Cardiac septum (tissue), 1 donor: Measurements from ENCODE around the gene SLC12A2. TPM values are rescaled to one million over a fixed set of nuclear protein-coding genes. Genes with fewer than 3 reads are reported as not detected.

ENCODE experiments used
- DNase-seq: peaks from one replicate; pipeline ENCODE4 v3.0.0-alpha.2; 2020; ENCODE audit warnings: low spot score
- intact Hi-C: fragments of 100-400 bp; cut with DNase I; formaldehyde crosslinking; loops from one replicate; pipeline ENCODE4 v1.14.0; 2022
- total RNA-seq: library from RNA; stranded (reverse); fragmentation: NEBNext Ultra II Directional; extraction: Animal tissue kit (Norgen Biotek cat#: 25700); gene quantifications from one replicate; pipeline ENCODE4 v1.2.1, GENCODE V29; 2021
- donor health status: DM: no; HTN: no; CAD: no.

SLC12A2 gene
- total RNA-seq, 1 donor from 2014 or later: 21.6 TPM

GRCh38 chr5:128212191-128212806 is 128.7 kb downstream of the SLC12A2 start:
- intact Hi-C loops: loop anchor here (5.0 to 10.0 kb wide), 2 partner anchors 463 to 630 kb away; no protein-coding TSS in a partner anchor
- no peak for DNase-seq

- intact Hi-C loops: loop anchor here (1.0 to 10.0 kb wide), 3 partner anchors 285 to 629 kb away; no protein-coding TSS in a partner anchor
- DNase-seq: no peak
Measured at GRCh38 chr5:128213340-128213739, 129.8 kb downstream of the SLC12A2 start.

GRCh38 chr5:128213833-128214232 is 130.3 kb downstream of the SLC12A2 start:
- intact Hi-C loops: loop anchor here (1.0 to 10.0 kb wide), 3 partner anchors 284 to 628 kb away; no protein-coding TSS in a partner anchor
- no peak for DNase-seq

DNA sequence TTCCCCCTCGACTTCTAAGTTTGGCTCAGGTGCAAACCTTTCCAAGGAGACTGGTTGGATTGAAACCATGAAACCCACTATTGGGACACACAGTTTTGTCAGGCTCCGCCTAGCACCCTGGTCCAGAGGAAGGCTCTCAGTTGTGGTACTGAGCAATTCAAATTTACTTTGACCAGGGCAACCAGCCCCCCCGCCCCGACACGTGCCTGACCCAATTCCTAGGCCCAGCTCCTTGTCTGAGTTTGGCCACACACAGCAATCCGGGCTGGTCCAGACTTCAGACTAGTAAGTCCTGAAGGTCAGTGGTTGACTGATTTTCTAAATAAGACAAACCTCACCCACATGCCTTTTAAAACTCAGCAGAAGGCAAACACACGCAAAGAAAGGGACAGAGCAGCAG is 132.7 kb downstream of the SLC12A2 start:
- intact Hi-C loops: loop anchor here (10.0 kb wide), 1 partner anchor 459 kb away; no protein-coding TSS in a partner anchor
- DNase-seq: no peak

GRCh38 chr5:128216860-128217531 is 133.4 kb downstream of the SLC12A2 start:
- intact Hi-C loops: loop anchor here (10.0 kb wide), 1 partner anchor 458 kb away; no protein-coding TSS in a partner anchor
- peak; percentile 83 for DNase-seq

GRCh38 chr5:128220841-128221240 is 137.3 kb downstream of the SLC12A2 start:
- intact Hi-C loops: no loop called here
- DNase-seq: no peak

DNA sequence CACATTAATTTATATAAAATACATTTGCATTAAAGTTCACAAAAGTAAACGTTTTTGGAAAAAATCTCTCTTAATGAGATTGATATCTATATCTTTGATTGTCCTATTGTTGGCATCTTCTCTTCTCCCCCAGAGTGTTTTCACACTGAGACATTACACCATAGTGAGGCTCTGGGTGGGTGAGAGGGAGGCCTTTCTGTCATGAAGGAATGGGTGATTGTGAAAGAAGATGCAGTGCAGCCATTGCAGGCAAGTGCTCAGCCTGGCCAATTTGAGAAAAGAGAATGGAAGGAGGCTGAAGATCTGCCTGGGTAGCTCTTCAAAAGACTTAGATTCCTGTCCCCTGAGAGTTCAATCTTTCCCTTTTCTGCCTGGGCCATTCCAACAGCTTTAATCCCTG is 140.8 kb downstream of the SLC12A2 start:
- intact Hi-C loops: no loop called here
- no peak for DNase-seq

DNA sequence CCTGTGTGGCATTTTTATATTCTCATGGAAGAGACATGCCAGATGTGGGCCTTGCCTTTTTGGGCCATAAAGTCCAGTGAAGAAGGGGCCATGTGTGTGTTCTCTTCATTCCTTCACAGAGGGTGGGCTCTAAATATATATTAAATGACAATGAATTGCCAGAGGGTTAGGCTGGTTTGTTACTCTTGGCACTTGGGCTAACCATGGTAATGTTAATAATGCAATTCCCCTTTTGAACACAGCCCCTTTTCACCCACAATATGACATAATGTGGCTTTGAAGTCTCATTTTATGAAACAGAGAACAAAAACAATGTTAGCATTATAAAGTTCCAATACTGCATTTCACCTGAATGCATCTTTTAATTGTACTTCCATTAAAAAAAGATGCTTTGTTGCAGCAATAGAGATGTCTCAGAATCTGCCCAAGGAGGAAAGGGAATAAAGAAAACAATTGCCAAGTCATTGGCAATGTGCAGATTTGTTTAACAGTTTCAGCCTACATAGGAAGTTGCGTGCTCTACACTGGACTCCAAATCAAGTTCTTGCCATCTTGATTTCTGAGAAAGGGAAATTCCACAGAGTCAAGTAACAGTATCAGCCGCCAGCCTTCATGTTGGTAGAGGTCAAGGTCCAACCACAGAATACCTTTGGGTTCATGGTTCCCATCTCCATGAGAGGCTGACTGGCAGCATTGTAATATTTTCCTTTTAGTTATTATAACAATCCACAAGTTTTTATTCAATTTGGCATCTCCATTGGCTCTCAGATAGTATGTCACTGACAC is 141.9 kb downstream of the SLC12A2 start:
- no peak for DNase-seq
- intact Hi-C loops: no loop called here

GRCh38 chr5:128228008-128228407 is 144.4 kb downstream of the SLC12A2 start:
- intact Hi-C loops: no loop called here
- DNase-seq: no peak

GRCh38 chr5:128228521-128228920 is 145.0 kb downstream of the SLC12A2 start:
- intact Hi-C loops: no loop called here
- no peak for DNase-seq

DNA sequence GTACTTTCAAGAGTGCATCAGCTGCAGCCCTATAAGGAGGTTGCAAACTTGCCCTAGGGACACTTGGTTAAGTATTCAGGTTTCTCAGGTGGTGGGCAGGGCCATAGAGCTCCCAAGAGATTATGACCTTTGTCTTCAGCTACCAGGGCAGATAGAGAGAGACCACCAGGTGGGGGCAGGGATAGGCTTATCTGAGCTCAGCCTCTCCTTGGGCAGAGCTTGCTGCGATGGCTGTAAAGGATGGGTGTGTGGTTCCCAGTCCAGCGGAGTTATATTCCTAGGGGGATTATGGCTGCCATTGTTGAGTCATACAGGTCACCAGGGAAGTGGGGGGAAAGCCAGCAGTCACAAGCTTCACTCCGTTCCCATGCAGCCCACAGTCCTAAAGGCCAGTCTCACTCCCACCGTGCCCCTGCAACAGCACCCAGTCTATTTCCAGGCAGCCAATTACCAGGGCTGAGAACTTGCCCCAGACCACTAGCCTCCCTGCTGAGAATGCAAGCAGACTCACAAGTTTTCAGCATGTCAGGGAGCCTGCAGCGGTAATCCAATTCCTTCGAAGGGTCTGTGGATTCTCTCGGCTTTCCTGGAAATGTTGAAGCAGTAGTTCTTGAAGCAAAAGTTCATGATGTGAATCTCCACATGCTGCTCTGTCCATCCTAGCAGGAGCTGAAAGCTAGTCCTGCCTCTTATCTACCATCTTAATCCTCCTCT is 151.5 kb downstream of the SLC12A2 start:
- DNase-seq: no peak
- intact Hi-C loops: no loop called here

- intact Hi-C loops: no loop called here
- DNase-seq: no peak
Measured at GRCh38 chr5:128236334-128236733, 152.8 kb downstream of the SLC12A2 start.

- intact Hi-C loops: no loop called here
Measured at GRCh38 chr5:128237000-128237399, 153.4 kb downstream of the SLC12A2 start.

GRCh38 chr5:128237546-128237945 is 154.0 kb downstream of the SLC12A2 start:
- intact Hi-C loops: no loop called here
- no peak for DNase-seq

More at GRCh38 chr5:128237000-128237399, 153.4 kb downstream of the SLC12A2 start:
- DNase-seq: no peak
